KOPT-K1 (cell line): ENCODE data around the gene TNRC18.

Experiments used
- H3K27ac ChIP-seq: fragments of 200-600 bp; sonication (generic); 2 replicates; pipeline ENCODE4 v1.5.1; 2016; ENCODE audit warnings: antibody characterized with exemption, mild to moderate bottlenecking, low read depth, low read length; ENCODE audit not compliant: poor library complexity, severe bottlenecking
- H3K36me3 ChIP-seq: fragments of 200-600 bp; sonication (generic); 2 replicates; pipeline ENCODE4 v1.5.1; 2017; ENCODE audit warnings: antibody characterized with exemption, mild to moderate bottlenecking, low read length, moderate library complexity; ENCODE audit not compliant: insufficient read depth
- H3K9me3 ChIP-seq: fragments of 200-600 bp; sonication (generic); 2 replicates; pipeline ENCODE4 v1.5.1; 2017; ENCODE audit warnings: antibody characterized with exemption, low read length, mild to moderate bottlenecking; ENCODE audit not compliant: insufficient read depth, poor library complexity, severe bottlenecking

TNRC18 gene

DNA sequence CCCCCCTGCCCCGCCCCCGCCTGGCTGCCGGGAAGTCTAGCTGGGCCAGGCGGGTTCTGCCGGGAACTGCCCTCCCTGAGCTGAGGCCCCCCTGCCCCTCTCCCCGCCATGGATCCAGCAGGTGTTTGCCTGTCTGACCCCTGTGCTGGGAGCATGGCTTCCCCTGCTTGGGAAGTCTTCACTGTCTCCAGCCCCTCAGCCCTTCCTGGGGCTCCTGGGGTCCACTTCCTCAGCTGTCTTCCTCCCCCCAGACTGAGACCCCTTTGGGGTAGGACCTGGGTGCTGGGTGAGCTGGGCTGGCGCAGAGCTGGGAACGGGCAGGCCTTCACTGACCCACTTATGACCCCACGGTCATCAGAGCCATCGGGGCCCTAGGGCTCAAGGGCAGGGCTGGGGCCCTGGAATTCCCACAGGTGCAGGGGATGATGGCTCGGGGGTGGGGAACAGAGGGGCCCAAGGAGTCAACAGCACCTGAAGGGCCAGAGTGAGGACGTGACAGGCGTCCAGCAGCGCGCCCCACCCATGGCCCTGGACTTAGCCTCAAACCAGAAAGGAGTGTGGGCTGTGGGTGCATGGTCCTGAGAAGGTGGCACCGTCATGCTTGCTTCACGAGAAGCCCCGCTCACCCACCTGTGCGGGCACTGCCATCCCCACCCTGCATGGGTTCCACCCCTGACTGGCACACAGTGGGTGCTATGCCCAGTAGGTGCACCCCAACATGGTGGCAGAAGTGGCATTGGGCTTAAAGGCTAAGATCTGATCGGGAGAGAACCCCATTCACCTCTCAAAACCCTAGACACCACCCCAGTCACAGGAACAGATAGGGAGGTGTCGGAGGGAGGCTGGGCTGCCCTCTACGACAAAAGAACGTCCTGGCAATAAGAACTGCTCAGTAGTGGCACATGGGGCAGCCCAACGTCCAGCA, 16.2 kb upstream of the TNRC18 start:
- no peak overlapping the region for H3K27ac ChIP-seq
- H3K9me3 ChIP-seq = no peaks in the 10 kb centered on the region
- no peaks in the 10 kb centered on the region for H3K36me3 ChIP-seq

DNA sequence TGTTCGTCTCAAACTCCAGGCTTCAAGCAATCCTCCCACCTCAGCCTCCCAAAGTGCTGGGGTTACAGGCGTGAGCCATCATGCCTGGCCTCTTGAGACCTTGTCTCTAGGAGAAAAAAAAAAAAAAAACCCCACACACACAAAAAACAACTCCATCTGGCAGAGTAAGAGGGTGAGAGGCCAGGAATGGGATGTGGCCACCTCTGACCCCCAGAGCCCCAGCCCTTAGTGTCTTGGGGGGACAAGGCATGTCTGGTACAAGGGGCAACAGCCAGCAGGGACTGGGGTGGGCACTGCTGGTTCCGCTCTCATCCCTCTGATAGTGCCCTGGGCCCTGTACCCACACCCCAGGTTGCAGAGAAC, 15.6 kb upstream of the TNRC18 start:
- Histone ChIP-seq H3K9me3 (no peaks in the 10 kb centered on the region), H3K27ac (no peak overlapping the region), H3K36me3 (no peaks in the 10 kb centered on the region)

DNA sequence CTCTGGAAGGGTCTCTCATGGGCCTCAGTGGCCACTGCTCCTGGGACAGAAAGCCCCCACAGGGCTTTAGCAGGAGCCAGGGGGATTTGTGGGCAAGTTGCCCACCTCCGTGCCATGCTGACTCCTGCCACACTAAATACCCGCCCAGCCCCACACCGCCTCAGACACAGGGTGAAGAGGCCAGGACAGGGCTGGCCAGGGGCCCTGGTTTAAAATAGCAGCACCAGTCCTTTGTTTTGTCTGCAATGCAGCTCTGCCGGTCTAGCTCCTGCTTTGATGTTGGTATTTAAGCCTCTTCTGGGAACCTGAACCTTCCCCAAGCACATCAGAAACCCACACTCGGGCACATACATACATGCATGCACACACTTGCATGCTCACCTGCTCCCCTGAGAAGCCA, 14.4 kb upstream of the TNRC18 start:
- H3K27ac ChIP-seq = no peak overlapping the region
- H3K36me3 ChIP-seq = no peaks in the 10 kb centered on the region
- no peaks in the 10 kb centered on the region for H3K9me3 ChIP-seq

DNA sequence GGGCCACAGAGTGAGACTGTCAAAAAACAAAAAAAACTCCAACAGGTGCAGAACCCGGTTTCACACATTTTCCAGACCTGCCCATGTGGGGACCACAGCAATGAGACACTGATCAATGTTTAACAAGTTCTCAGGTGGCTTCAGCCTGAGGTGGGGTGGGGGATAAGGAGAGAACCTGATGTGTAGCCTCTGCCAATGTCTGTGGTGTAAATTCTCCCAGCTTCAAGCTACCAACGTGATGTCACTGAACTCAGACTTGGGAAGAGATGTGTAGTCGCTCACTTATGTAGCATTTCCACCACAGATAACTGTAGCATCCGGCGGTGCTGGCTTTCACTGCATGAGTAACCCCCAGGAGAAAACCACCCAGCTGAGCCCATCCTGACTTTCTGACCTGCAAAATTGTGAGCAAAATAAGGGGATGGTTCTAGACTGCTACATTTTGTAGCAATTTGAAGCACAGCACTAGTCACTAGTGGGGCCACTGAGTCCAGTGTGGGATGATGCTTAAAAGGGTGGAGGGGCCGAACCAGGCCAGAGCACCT, 13.8 kb upstream of the TNRC18 start:
- no peak overlapping the region for H3K27ac ChIP-seq
- no peaks in the 10 kb centered on the region for H3K36me3 ChIP-seq
- no peaks in the 10 kb centered on the region for H3K9me3 ChIP-seq

DNA sequence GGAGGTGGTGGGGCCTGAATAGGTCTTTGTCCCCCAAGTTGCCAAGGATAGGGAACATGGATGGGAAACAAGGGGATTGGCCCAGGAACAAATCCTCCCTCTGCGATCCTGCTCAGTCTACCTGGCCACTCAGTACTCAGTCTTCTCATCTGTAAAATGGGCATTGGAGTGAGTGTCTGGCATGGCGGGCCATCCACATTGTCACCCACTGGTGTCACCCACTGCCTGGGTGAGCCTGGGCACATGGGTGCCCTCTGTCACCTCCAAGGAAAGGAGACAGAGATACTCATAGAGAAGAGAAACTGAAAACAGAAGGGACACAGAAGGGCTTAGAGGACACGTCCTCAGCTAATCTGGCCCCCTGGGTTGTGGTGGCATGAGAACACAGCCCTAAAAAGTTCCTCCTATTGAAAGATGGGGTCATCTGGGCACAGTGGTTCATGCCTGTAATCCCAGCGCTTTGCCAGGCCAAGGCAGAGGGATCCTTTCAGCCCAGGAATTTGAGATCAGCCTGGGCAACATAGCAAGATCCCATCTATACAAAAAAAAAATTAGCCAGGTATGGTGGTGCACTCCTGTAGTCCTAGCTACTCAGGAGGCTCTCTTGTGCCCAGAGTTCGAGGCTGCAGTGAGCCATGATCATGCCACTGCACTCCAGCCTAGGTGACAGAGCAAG, 12.5 kb upstream of the TNRC18 start:
- Histone ChIP-seq H3K36me3 (no peaks in the 10 kb centered on the region), H3K9me3 (no peaks in the 10 kb centered on the region), H3K27ac (no peak overlapping the region)

DNA sequence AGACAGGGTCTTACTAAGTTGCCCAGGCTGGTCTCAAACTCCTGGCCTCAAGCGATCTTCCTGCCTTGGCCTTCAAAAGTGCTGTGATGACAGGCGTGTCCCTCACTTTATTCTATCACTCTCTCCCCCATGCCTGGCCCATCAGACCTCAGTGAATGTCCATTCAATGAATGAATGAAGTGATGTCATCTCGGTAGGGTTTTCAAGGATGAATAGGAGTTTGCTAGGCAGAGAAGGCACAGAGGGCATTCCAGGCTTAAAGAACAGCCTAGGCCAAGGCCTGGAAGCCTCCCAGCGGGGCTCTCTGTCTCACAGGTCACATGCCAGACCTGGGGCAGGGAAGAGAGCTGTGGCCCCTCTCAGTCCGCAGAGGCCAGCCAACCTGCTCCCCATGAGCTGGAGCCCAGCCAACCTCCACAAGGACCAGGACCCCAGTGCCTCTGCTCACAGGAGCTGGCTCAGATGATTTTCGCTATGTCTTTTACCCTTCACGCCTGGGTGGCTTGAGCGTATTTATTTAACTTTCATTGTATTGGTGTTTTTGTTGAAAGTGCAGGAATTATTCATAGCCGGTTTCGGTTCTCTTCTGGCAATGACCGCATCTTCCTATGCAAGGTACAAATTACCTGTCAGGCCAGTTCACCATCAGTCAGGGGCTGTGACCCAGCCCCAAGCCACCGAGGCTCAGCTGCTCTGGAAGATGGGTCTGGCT, 11.8 kb upstream of the TNRC18 start:
- no peak overlapping the region for H3K27ac ChIP-seq
- no peaks in the 10 kb centered on the region for H3K36me3 ChIP-seq
- no peaks in the 10 kb centered on the region for H3K9me3 ChIP-seq

DNA sequence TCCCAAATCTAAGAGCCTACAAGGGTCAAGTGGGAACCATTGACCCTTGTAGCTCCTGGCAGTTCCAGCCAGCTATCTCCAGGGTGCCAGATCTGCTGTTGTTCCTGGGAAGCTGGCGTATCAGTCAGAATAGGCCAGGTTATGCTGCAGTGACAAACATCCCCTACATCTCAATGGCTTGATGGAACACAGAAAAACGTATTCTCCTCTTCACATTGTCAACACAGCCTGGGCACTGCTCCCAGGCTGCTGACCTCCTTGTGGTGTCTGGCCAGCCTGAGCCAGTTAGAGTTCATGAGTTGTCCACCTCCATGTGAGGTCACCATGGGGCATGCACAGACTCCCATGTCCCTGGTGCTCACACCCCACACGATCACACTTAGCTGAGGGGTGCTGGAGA, 9.5 kb upstream of the TNRC18 start:
- Histone ChIP-seq H3K9me3 (no peaks in the 10 kb centered on the region), H3K27ac (no peak overlapping the region), H3K36me3 (no peaks in the 10 kb centered on the region)

DNA sequence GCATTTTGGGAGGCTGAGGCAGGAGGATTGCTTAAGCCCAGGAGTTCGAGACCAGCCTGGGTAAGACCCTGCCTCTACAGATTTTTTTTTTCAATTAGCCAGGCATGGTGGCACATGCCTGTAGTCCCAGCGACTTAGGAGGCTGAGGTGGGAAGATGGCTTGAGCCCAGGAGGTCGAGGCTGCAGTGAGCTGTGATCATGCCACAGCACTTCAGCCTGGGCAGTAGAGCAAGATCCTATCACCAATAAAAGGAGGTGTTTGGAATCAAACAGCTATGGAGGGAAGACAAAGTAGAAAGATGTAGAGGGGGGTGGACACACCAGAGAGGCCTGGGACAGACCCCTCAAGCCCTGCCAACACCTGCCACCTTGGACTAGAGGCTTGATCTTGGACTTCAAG, 9.1 kb upstream of the TNRC18 start:
- no peaks in the 10 kb centered on the region for H3K36me3 ChIP-seq
- no peak overlapping the region for H3K27ac ChIP-seq
- H3K9me3 ChIP-seq = no peaks in the 10 kb centered on the region

DNA sequence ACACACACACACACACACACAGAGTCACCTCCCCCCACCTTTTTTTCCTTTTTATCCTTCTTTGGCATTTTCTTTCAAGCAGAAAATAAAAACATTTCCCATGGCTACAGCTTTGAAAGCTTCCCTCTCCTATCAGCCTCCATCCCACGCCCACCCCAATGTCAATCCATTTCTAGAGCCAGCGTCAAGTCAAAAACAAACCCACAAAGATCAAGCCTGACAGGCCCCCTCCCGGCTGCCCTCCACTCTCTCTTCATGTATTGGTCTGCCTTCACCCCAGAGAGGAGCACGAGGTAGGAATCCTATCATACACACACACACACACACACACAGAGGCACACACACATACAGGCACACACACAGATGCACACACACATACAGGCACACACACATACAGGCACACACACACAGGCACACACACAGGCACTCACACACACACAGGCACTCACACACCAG, 8.0 kb upstream of the TNRC18 start:
- Histone ChIP-seq H3K27ac (no peak overlapping the region), H3K36me3 (no peaks in the 10 kb centered on the region), H3K9me3 (no peaks in the 10 kb centered on the region)

DNA sequence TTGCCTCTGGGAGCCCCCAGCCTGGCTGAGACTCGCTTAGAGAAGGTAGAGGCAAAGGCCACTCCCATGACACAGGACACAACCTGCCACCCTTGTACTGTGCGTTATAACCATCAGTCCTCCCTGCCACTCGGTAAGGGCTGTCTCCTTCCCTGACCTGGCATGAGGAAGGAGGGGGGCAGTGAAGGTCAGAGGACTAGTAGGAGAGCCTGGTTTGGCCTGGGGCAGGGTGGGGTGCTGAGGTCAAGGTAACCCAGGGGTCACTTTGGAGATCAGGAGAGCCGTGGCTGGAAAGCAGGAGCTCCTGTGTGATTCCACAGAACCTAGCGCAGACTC, 6.9 kb upstream of the TNRC18 start:
- H3K9me3 ChIP-seq = no peaks in the 10 kb centered on the region
- no peaks in the 10 kb centered on the region for H3K36me3 ChIP-seq
- no peak overlapping the region for H3K27ac ChIP-seq

DNA sequence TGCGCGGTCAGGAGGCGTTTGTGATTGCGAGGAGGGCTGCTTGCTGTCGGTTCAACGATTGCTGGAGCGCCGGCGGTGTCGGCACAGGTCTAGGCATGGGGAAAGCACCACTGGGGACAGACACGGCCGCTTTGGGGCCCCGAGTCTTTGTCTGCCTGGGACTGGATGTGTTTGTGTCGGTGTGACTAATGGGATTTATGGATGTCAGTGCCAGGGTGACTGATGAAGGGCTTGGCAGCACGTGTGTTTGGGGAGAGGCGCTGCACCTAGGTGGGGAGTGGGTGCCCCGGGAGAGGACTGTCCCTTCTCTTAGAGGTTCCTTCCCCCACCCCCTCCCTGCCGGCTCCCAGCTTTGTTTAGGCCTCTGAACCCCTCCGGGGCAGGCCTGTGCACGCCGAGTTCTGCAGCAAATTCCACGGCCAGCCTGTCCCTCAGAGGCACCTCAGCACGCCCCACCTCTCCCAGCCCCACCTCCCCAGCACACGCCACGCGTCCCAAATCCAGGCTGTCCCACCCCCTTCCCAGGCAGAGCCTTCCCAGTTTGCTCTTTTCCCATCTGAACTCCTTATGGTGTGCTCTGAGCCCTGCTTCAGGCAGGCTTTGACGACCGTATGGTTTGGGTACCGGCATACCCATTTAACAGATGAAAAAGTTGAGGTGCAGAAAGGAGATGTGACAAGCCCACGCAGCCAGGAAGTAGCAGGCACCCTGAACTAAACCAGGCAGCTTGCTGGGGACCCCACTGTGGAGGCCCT, 6.4 kb upstream of the TNRC18 start:
- Histone ChIP-seq H3K36me3 (no peaks in the 10 kb centered on the region), H3K27ac (no peak overlapping the region), H3K9me3 (no peaks in the 10 kb centered on the region)

DNA sequence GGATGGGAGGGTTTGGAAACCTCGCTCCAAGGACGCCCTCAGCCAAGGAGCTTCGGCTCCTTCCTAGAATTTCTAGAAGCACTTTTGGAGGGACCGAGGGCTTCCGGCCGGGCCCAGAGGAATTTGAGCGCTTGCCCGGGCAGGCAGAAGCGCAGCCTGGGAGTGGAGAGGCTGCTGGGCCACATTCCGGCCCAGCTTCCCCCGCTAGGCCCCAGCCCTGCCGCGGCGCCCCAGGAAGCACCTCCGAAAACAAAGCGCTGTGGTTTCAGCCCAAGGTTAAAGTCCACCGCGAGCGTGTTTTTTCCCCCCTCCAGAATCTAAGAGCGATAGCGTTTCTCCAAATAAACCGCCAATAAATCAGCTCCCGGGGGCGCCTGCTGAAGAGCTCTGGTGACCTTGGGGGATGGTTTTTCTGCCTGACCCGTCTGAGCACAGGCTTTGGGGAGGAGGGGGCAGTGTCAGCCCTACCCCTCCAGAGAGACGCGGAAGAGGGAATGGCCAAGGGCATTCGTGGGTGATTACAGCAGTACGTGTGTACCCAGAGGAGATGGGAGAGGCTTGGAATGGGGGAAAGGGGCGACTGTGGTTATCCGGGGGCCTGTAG, 5.7 kb upstream of the TNRC18 start:
- H3K27ac ChIP-seq = no peak overlapping the region
- H3K36me3 ChIP-seq = no peaks in the 10 kb centered on the region
- H3K9me3 ChIP-seq = no peaks in the 10 kb centered on the region

DNA sequence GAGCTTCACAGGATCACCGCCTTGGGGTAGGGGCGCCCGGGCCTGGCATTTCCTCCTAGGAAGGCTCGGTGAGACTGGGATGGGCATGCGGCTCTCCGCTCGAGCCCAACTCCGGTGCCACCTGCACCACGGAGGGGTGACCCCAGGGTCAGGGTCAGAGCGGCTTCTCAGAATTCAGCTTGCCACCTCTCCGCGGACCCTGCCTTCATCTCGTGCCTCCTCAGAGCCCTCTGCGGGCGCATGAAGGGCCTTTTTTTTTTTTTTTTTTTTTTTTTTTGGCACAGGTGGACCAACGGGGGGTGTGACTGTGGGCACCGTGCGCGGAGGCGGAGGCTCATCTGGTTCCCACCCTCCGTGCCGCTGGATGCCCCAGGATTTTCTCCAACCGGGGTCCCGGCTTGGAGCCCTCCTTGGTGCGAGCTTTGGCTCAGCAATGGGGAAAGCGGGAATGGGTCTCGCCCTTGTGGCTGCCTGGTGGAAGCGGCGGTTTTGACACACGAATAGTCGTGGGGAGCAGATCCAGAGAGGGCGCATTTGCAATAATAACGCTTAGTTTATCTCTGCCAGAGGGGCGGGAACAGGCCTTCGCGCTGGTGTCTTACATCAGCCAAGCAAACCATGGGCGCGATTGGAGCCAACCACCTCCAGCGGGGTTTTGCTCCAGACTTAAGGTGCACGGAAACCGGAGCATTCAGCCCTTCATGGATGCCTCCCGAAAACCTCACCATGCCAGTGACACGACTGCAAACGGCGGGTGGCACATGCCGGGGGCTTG, 5.0 kb upstream of the TNRC18 start:
- H3K36me3 ChIP-seq = no peaks in the 10 kb centered on the region
- H3K27ac ChIP-seq = no peak overlapping the region
- no peaks in the 10 kb centered on the region for H3K9me3 ChIP-seq

DNA sequence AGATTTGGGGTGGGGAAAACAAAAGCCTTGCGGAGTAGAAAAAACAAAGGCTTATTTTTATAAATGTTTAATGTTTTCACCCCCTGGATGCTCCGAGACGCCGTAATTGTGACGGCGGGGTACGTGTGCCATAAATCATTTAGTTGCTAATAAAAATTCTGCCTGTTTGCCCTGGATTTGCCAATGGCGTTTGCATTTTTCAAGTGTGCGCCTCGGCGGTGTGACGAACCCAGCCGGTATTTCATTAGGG, 2.5 kb upstream of the TNRC18 start:
- no peak overlapping the region for H3K27ac ChIP-seq
- H3K9me3 ChIP-seq = no peaks in the 10 kb centered on the region
- H3K36me3 ChIP-seq = no peaks in the 10 kb centered on the region
